GM21447 (cell line): ENCODE measurements around the gene RASA3.
"Not testable (repeated sequence)": the region's sequence is repeated elsewhere in the genome, so short reads cannot be mapped to it uniquely, and the experiment has no call there.

Experiments used
- ATAC-seq: cut with Tn5 transposase; IDR thresholded peaks from one replicate; pipeline ENCODE4 v1.9.1; 2021; ENCODE audit not compliant: unreplicated experiment

Gene RASA3

DNA sequence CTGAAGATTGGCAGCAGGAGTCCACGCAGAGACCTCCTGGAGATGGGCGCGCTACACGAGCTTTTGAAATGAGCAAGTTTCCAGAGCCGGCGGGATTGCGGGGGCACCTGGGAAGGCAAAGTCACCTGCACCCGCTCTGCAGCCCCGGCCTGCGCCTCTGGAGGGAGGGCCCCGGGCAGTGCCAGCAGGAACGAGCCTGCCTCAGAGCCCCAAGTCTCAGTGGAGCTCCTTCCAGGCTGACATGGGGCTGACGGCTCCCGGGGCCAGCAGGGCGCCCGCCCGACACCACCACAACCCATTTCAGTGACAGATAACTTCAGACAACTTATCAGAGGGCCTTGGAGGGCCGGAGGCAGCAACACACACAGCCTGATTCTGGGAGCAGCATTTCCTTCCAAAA lies 45.0 kb downstream of the RASA3 start:
- no peak for ATAC-seq

DNA sequence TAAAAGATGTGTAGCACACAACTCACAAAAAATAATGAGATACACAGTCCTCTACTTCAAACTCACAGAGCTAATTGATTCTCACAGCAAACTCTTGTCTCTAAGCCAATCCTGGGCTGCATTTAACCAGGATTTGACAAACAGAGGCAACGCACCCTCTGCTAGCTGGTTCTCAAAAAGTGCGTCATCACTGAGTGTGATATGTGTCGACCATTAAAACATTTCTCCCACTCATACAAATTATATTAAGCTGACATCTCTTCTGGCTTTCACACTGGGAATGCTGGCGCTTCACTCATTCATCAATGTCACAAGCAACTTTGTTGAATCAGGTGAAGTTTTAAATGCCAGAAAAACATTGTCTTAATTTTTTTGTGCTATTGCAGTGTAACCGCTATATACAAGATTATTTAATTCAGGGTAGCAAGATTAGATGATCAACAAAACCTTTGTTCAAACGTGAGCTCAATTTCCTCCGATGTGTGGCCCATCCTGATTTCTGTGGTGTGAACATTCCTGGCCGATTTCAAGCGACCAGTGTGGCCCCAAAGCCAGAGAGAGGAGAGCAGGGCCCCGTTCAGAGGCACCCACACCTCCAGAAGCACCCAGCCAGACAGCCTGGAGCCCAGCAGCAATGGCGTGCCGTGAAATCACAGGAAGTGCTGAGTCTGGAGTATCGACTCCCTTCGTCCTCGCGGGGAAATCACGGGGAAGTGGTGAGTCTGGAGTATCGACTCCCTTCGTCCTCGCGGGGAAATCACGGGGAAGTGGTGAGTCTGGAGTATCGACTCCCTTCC lies 49.4 kb downstream of the RASA3 start:
- no peak for ATAC-seq

DNA sequence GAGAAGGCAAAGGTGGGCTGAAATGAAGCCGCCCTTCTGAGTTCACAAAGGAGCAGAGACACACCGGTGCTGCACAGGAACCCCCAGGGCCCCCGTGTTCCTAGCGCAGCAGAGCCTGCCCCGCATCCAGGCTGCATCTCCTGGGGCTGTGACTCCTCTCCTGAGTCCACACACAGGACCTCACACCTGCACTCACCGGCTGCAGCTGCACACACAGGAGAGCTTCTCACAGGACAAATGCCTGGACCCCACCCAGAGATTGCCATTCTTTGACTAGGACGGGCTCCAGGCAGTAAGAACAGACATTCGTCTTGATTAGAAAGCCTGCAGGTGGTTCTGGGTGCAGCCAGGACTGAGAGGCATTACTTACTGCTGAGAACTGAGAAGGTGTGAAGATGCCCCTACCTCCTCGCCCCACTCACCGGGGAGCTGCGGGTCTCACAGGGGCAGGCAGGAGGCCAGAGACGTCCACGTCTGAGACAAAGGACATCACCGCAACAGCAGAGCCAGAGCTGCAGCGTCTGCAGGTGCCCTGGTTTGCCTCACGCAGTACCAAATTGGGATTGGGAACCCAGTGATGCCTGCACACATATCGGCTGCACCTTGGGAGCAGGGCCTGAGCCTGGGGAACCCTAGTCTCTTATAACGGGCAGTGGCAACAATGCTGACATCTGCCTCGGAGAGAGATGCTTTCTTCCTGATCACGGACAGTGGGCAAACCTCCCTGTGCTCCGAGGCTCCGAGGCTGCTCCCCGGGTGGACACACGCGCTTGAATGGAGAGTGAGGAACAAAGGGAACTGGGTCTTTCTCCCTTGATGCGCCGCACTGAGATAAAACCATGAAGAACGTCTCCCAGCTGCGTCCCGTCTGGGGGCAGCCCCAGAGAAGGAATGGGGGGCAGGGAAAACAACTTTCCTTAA lies 50.4 kb downstream of the RASA3 start:
- ATAC-seq = no peak

DNA sequence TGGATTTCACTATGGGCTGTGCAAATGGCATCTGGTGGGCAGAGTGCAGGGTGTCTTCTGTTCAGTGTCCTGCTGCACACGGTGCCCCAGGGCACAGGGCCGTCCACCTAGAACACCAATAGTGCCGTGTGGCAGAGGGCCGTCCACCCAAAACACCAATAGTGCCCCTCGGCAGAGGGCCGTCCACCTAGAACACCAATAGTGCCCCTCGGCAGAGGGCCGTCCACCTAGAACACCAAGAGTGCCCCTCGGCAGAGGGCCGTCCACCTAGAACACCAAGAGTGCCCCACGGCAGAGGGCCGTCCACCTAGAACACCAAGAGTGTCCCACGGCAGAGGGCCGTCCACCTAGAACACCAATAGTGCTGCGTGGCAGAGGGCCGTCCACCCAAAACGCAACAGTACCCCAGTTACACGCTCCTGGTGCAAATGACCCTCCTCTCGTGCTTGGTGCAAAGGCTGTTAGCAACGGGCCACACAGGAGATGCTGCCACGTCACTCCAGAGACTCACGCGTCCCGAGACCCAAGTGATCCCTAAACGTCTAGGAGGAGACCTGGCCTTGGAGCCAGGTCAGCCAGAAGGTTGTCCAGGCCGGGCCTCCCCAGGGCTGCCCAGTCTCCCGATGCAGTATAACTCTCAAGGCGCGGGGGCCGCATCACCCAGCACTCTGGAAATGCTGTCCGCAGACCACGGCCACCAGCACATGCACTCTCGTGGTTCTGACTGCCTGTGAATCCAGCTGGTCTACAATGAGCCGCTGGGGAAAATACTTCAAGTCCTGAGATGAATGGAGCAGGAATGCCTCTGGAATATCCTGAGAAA lies 51.5 kb downstream of the RASA3 start:
- ATAC-seq = no peak

DNA sequence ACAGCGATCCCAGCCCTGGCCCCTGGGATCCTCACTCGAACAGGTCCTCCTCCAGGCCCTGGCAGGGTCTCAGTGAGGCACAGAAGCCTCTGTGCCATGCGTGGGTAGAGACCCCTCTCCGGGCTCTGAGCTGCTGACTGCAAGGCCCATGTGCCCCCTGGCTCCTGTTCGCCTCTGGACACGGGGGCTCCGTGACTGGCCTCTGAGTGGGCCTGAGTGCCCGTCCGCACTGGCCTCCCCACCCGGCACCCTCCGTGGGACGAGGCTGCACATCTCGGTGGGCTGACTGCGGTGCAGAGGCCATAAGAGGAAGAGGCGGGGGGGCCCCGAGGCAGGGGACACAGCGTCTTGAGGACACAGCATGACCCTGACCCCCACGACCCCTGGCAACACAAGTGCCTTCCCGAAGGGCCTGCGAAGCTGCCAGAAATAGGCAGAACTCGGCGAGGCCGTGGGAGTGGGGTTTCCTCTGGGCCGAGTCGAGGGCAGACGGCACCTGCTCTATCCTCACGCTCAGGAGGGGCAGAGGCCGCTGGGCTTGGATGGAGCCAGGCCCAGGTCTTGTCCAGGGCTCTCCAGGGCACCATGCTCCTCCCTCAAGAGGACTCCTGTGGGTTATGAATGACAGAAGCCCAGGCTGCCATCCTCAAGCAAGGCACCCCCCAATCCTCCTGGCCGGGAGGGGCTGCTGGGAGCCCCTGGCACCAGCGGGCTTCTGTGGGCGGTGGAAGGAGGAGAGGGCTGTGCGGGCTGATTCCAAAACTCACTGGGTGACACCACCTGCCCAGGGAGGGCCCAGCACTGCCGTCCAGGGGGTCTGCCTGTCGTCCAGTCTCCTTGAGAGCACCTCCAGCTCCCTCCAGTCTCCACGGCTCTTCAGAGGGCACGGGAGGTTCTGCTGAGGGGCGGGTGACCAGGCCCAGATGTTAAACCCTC lies 52.6 kb downstream of the RASA3 start:
- ATAC-seq = no peak

DNA sequence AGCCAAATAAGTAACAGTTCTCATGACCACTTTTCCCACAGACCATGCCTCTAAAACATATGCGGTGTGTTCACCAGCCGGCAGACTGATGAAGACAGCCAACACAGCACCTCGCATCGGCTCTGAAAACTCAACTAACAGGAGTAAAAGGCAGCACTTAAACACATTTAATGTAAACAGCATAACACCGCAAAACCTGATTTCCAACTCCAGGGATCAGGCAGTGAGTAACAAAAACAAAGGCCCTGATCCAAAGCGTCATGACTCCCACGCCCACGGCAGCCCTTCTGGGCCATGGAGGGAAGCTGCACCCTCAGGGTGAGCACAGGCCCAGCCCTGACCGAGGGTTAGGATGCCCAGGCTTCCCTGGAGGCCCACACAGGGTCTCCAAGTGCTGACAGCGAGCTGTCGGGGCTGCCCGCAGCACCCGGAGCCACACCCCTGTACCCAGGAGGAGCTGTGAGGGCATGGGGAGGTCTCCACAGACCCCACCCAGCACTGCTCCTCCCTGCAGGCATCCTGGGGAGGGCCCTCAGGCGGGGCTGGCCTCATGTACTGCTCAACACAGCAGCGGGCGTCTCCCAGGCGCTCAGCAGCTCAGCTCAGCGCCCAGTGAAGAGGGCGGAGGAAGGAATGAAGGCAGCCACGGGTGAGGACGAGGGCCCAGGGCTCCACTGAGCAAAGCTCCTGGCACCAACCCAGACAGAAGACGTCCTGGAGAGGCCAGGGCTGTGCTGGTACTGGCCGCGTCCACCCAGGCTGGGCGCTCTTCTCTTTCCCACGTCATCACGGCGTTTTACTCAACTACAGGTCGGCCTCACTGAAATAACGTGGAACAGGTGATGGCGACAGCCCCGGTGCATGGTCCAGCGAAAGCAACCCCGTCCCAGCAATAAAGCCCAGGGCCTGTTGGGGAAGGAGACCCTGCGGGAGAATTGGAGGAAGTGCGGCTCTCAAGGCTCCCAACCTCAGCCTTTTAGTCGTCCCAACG lies 53.7 kb downstream of the RASA3 start:
- no peak for ATAC-seq

DNA sequence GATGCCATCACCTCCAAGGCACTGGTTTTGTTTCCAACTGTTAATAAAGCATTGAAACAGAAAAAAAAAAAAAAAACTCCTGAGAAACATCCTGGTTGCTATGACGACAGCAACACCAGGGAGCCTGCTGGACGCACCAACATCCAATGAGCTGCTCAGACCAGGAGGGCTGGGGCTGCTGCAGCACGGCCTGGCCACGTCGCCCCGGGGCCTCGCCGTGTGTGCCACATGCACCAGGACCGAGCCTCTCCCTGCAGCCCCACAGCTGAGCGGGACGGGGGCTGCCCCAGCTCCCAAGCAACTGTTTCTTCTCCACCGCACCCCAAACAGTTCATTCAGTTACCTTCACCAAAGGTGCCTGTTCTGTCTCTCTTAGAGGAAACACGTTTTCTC lies 54.5 kb downstream of the RASA3 start:
- ATAC-seq = no peak

DNA sequence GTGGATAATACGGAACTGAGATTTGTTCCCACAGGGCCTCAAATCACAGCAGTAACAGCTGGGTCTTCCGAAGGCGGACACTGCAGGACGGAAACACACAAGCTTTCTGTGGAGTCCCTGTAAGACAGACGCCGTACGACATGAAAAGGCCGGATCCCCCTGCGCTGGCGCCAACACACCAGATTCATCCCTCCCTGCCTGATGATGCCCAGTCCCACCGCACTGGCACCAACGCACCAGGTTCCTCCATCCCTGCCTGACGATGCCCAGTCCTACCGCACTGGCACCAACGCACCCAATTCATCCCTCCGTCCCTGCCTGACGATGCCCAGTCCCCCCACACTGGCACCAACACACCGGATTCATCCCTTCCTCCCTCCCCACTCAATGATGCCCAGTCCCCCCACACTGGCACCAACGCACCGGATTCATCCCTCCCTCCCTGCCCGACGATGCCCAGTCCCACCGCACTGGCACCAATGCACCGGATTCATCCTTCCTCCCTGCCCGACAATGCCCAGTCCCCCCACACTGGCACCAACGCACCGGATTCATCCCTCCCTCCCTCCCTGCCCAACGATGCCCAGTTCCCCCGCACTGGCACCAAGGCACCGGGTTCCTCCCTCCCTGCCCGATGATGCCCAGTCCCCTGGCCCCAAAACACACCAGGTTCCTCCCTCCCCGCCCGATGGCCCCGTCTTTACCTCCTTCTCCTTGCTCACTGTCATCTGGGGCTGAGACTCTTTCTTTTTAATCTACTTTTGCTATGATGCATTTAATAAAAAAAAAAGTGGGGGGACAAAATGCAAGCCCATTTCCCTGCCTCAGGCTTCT lies 55.1 kb downstream of the RASA3 start:
- ATAC-seq = no peak

DNA sequence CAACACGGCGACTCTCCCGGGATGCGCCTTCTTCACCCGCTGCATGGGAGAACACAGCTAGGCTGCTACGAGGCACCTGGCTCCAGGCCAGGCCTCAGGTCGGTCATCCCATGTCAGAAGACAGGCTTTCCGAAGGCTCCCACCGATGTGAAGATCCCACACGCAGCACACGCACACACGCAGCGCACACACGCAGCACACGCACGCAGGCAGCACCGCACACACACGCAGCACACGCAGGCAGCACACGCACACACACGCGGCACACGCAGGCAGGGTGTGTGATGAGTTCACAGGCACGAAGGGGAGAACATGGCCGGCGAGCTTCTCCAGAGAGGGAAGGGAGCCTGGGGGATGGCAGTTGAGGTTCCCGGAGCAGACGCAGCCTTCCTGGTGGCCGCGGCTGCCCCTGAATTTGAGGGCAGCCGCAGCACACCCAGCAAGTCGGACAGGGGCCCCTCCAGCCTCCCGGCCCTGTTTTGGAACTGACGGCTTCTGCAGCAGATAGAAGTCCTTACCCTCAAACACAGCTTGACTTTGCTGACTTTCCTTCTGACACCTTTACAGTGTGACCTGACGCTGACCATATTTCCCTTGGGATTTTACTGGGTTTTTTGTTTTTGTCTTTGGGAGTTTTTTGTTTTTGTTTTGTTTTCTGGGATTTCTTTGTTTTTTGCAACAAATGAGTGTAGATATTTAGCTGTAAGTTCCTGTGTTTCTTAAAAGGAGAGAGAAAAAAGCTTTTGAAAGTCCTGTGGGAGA lies 55.9 kb downstream of the RASA3 start:
- no peak for ATAC-seq

DNA sequence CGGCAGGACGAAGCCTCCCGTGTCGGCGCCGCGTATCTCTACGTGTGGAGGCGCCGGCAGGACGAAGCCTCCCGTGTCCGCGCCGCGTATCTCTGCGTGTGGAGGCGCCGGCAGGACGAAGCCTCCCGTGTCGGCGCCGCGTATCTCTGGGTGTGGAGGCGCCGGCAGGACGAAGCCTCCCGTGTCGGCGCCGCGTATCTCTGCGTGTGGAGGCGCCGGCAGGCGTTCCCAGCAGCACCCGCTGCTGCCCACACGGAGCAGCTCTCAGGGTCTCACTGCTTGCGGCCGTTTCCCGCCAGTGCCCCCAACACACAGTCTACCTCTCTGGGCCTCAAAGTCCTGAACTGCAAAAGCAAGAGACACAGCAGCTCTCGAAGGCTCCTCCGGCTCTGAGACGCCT lies 56.6 kb downstream of the RASA3 start:
- ATAC-seq = not testable (repeated sequence)

DNA sequence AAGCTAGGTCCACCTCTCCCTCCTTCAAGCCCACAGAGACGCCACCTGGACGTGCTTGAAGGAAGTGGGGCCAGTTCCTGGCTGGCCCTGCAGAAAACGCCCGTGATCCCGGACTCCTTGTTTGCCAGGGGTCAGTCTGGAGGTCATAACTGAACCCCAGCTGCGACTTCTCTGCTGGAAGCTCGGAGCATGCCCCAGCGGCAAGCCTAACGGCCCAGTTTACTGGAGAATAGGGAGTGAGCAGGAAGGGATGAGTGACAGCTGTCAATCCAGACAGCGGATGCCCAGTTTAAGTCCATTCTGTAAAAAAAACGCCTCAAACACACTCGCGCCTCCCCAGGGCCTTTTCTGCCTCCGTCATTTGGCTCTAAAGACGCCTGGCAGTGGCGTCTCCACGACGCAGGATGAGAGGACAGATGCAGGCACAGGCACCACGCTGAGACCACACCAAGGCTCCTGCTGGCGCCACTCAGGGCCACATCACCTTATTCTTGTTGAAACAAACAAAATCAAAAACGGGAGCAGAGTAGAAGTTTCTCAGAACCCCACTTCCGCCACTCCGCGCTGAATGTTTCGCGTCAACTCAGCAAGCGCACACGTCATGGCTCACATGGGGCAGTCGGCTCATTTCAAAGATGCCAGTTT lies 57.6 kb downstream of the RASA3 start:
- ATAC-seq = no peak

DNA sequence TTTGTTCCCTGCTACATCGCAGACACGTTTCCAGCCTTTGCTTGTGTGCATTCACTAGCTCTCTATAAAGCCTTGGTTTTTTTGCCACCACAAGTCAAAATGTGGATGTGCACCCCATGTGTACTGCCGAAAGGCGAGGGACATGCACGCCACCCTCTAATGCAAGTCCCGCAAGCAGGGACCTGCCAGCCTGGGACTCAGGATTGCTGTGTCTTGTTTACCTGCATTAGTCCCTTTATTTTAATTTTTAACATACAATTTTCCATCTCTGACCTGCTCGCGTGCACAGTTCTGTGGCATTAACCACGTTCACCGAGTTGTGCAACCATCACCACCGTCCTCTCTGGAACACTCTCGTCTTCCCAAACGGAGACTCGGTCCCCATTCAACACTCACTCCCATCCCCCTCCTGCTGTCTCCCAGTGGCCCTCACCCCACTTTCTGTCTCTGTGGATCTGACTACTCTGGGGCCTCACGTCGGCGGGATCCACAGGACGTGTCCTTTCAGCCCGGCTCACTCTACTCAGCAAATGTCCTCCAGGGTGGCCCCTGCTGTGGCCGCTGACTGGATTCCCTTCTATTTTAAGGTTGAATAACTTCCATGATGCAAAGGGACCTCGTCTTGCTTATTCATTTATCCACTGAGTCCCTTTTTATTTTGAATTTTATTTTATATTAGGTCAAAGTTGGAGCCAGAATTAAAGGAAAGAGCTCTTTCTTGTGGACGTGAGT lies 58.4 kb downstream of the RASA3 start:
- ATAC-seq = no peak

DNA sequence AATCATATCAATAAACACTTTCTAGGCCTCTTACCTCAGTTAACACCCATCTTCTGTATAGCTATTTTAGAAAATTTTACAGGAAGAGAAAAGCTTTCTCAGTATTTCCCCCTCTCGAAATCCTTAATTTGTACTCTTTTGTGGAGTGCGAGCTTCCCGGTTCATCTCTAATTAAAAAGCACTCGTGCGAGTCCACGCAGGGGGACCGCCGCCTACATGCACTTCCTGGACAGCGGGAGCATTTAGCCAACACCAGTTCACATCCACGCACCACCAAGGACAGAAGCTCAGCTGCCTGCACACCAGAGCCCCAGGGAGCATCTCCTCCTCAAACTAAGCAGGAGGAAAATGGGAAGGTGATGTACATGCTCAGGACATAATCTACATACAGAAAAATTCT lies 60.0 kb downstream of the RASA3 start:
- ATAC-seq = no peak

DNA sequence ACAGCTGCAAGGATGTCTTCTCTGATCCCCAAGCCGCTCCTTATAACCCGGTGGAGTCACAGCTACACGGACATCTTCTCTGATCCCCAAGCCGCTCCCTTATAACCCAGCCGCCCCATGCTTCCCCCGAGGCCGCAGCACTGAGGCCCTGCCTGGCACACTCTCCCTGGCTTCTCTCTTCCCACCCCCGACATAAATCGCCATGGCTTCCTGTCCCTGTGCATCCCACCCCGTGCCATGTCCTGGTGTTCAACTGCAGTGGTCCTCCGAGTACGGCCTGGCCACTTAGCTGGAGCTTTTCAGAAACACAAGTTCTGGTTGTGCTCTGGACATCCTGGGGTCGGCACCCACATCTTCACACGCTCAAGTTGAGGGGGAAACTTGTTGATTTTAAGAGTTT lies 60.4 kb downstream of the RASA3 start:
- no peak for ATAC-seq

DNA sequence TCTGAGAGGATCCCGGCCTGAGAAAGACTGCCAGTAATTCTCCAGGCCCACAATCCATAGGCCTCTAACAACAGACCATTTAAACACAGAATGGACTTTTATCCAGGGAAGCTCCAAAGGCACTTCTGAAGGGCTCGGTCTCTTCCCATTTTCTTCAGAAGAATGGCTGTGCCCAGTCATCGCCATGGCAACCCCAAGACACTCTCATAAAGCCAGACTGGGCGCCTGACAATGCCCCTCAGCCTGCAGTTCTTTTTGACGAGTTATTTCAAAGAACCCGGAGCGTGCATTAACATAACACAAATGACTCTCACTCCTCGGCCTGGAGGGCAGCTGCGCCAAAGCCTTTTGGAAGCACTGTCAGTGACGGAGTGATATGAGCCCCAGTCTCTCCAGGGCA lies 61.0 kb downstream of the RASA3 start:
- ATAC-seq = no peak

DNA sequence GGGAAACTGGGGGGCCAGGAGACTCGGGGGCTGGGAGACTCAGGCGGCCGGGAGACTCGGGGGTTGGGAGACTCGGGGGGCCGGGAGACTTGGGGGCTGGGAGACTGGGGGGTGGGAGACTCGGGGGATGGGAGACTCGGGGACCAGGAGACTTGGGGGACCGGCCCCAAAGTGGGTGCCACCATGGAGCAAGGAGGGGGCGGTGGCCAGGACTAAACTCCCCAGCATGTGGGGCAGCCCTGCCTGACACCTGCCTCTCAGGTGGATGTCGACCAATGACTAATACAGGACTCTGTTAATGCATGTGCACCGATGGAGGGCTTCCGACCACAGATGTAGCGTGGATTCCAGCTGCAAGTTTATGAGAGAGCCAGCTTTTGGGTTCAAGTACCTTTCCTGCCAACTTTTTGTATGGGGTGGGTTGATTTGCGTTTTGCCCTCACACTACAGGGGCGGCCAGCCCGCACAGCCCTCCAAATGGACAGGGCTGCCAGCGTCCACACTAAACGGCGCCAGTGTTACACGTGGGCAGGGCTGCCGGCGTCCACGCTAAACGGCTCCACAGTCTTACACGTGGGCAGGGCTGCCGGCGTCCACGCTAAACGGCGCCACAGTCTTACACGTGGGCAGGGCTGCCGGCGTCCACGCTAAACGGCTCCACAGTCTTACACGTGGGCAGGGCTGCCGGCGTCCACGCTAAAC lies 62.2 kb downstream of the RASA3 start:
- ATAC-seq = no peak
